HFFc6 (cell line): ENCODE results near the gene PRTFDC1. TPM values are rescaled to one million over a fixed set of nuclear protein-coding genes. Genes with fewer than 3 reads are reported as not detected.

ENCODE experiments used
- DNase-seq: peaks from one replicate; pipeline ENCODE4 v3.0.0-alpha.2; 2018
- H3K27ac Mint-ChIP-seq: 2 replicates; pipeline ENCODE4 v1.8.0; 2020; ENCODE audit warnings: mild to moderate bottlenecking, mixed read lengths
- H3K27me3 Mint-ChIP-seq: 2 replicates; pipeline ENCODE4 v1.8.0; 2021; ENCODE audit warnings: mild to moderate bottlenecking, moderate library complexity, mixed read lengths; ENCODE audit not compliant: insufficient read depth
- H3K36me3 Mint-ChIP-seq: 2 replicates; pipeline ENCODE4 v1.8.0; 2021; ENCODE audit warnings: low read depth, mixed read lengths
- H3K4me1 Mint-ChIP-seq: 2 replicates; pipeline ENCODE4 v1.8.0; 2020; ENCODE audit warnings: low read depth, mixed read lengths
- H3K4me3 Mint-ChIP-seq: 2 replicates; pipeline ENCODE4 v1.8.0; 2020; ENCODE audit warnings: mild to moderate bottlenecking, moderate library complexity, mixed read lengths
- H3K9me3 Mint-ChIP-seq: 2 replicates; pipeline ENCODE4 v1.8.0; 2020; ENCODE audit warnings: mild to moderate bottlenecking, mixed read lengths
- CTCF ChIP-seq: fragments of 200-600 bp; sonication (generic); IDR thresholded peaks from 2 replicates; pipeline ENCODE4 v1.5.0; 2021; ENCODE audit warnings: antibody characterized with exemption, mild to moderate bottlenecking
- total RNA-seq, 6 experiments: library from RNA; stranded (reverse); fragmentation: NEBNext Ultra II Directional; extraction: Animal tissue kit (Norgen Biotek cat#: 25700); gene quantifications; 2 replicates in 1 of 6; 3 replicates in 5 of 6; pipeline ENCODE4 v1.2.3, GENCODE V29; 2021

PRTFDC1 gene
- total RNA-seq, 6 experiments from 2014 or later = 16.2 to 32.6 (median 29.0) TPM

DNA sequence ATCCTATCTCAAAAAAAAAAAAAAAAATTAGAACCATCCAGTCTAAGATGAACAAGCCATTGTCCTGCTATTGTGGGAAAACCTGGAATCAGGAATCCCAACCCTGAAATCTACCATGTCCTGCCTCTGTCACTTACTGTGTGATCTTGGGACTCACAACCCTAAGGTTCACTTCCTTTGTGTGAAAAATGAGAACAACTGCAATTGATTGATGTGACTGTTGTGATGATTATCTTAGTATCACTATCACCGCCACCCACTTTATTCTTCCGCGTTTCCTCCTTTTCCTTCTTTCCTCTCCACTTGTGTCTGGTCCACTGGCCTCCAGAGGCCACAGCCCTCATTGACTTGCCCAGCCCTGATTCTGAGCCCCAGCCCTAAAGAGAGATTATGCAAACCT, 12.6 kb upstream of the PRTFDC1 start:
- Mint-ChIP-seq H3K27me3 (peaks cover 2% of the 10 kb centered on the region), H3K4me1 (peaks cover 29% of the 10 kb centered on the region), H3K36me3 (no peaks in the 10 kb centered on the region), H3K9me3 (no peaks in the 10 kb centered on the region), H3K4me3 (no peak overlapping the region), H3K27ac (no peak overlapping the region)
- no peak for TF ChIP-seq CTCF
- DNase-seq = no peak

DNA sequence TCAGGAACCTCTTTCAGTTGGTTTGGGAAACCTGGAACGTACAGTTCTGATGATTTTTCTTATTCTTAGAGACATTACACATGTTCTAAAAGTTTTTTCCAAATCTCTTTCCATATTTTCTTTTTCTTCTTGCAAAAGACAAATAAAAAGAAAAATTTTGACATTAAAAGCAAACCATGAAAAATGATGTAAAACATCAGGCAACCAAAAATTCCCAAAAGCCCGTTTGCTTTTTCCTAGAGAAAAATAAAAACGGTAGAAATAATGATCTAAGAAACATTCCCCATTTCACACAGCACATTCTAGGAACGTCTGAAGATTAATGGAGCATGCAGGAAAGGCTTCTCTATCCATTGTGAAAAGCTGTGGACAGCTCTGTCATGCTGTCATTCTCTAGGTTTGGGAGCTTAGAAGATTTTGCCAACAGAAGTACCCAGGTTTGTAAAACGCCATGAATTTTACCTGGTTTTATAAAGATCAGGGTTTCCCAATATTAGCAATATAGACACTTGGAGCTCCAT, 11.2 kb upstream of the PRTFDC1 start:
- no peak overlapping the region for H3K4me3 Mint-ChIP-seq
- no peak for DNase-seq
- no peaks in the 10 kb centered on the region for H3K36me3 Mint-ChIP-seq
- no peak overlapping the region for H3K27ac Mint-ChIP-seq
- no peaks in the 10 kb centered on the region for H3K9me3 Mint-ChIP-seq
- H3K4me1 Mint-ChIP-seq = peaks cover 34% of the 10 kb centered on the region
- H3K27me3 Mint-ChIP-seq = peaks cover 2% of the 10 kb centered on the region
- no peak for TF ChIP-seq CTCF

GRCh38 chr10:24962995-24963394, 10.6 kb upstream of the PRTFDC1 start:
- H3K27me3 Mint-ChIP-seq = peaks cover 2% of the 10 kb centered on the region; the same call in 1 of the 2 replicates
- no peaks in the 10 kb centered on the region for H3K9me3 Mint-ChIP-seq
- H3K36me3 Mint-ChIP-seq = no peaks in the 10 kb centered on the region
- TF ChIP-seq CTCF = no peak
- no peak overlapping the region for H3K4me3 Mint-ChIP-seq
- no peak overlapping the region for H3K27ac Mint-ChIP-seq
- peaks cover 40% of the 10 kb centered on the region for H3K4me1 Mint-ChIP-seq
- DNase-seq = peak; percentile 5

DNA sequence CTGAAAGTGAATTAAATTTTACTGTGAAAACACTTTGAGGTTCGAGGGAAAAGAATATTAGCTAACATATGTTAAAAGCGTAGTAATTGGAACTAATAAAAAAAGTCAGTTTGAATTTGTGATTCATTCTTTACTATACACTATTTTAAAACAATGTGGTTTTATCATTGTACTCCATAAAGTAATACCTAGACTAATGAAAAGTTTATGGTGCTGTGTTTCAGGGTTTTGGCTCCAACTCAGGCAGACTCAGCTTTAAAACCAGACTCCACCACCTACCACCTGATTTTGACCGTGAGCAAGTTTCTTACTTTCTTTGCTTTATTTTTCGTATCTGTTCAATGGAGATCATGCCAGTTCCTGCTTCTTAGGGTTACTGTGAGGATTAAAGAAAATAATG, 9.2 kb upstream of the PRTFDC1 start:
- Mint-ChIP-seq H3K27ac (no peak overlapping the region), H3K36me3 (no peaks in the 10 kb centered on the region), H3K4me1 (peaks cover 54% of the 10 kb centered on the region), H3K27me3 (peaks cover 2% of the 10 kb centered on the region; the same call in 1 of the 2 replicates), H3K9me3 (no peaks in the 10 kb centered on the region), H3K4me3 (no peak overlapping the region)
- no peak for TF ChIP-seq CTCF
- DNase-seq = no peak

- no peaks in the 10 kb centered on the region for H3K36me3 Mint-ChIP-seq
- no peak for DNase-seq
- no peak for TF ChIP-seq CTCF
- no peaks in the 10 kb centered on the region for H3K9me3 Mint-ChIP-seq
- H3K4me1 Mint-ChIP-seq = peaks cover 64% of the 10 kb centered on the region
- H3K27me3 Mint-ChIP-seq = no peaks in the 10 kb centered on the region; the same call in none of the 2 replicates
- H3K4me3 Mint-ChIP-seq = peak overlapping the region; percentile 76
- peak overlapping the region; percentile 96 for H3K27ac Mint-ChIP-seq
Measured at GRCh38 chr10:24959382-24959730, 7.0 kb upstream of the PRTFDC1 start.
